Left lung (tissue), 10 donors: ENCODE results near the gene GPR183. TPM values are rescaled to one million over a fixed set of nuclear protein-coding genes. Genes with fewer than 3 reads are reported as not detected.

ENCODE experiments used
- ATAC-seq: fragments of 200-7000 bp; cut with Tn5 transposase; one replicate; pipeline ENCODE4 v1.9.1; 2020; ENCODE audit warnings: moderate library complexity
- DNase-seq, 4 donors: peaks; one replicate each; pipeline ENCODE4 v3.0.0-alpha.2; 2013 to 2020
- H3K27ac ChIP-seq, 2 donors: fragments of 200-600 bp; sonication (generic) in 1 of 2; one replicate each; pipeline versions ENCODE4 v1.5.0 to v1.8.0; 2020 to 2021
- H3K27me3 ChIP-seq, 2 donors: fragments of 200-600 bp; sonication (generic) in 1 of 2; one replicate each; pipeline versions ENCODE4 v1.5.0 to v1.8.0; 2020 to 2021
- H3K36me3 ChIP-seq, 2 donors: fragments of 200-600 bp; sonication (generic) in 1 of 2; one replicate each; pipeline versions ENCODE4 v1.5.0 to v1.8.0; 2020 to 2021
- H3K4me1 ChIP-seq, 2 donors: fragments of 200-600 bp; one replicate each; pipeline ENCODE4 v1.8.0; 2021
- H3K4me3 ChIP-seq, 2 donors: fragments of 200-600 bp; sonication (generic) in 1 of 2; one replicate each; pipeline versions ENCODE4 v1.5.0 to v1.8.0; 2020 to 2021; ENCODE audit warnings: mild to moderate bottlenecking in 1 of 2
- H3K9me3 ChIP-seq, 2 donors: fragments of 200-600 bp; sonication (generic) in 1 of 2; one replicate each; pipeline versions ENCODE4 v1.5.0 to v1.8.0; 2020 to 2021
- intact Hi-C, 2 donors: fragments of 100-400 bp; cut with DNase I; formaldehyde crosslinking; loops; one replicate each; pipeline versions ENCODE4 v1.11.2 to v1.14.2; 2022
- polyA plus RNA-seq, 6 donors: library from polyadenylated mRNA; unstranded; fragments of 120-200 nt; gene quantifications; one replicate each; pipeline ENCODE4 v1.2.1, GENCODE V29; 2013; ENCODE audit not compliant: insufficient read length in 6 of 6
- total RNA-seq, 2 donors: library from RNA; stranded (reverse); fragmentation: NEBNext Ultra II Directional; extraction: Animal tissue kit (Norgen Biotek cat#: 25700); gene quantifications; one replicate each; pipeline ENCODE4 v1.2.1, GENCODE V29; 2021
- TF ChIP-seq, protein P1 (sequence below), 2 donors: fragments of 200-600 bp; sonication (generic) in 1 of 2; IDR thresholded peaks; one replicate each; pipeline versions ENCODE4 v1.5.0 to v1.8.0; 2021; ENCODE audit warnings: antibody characterized with exemption in 2 of 2
- donor health status: DM: no; HTN: yes; CAD: no.
- donor health status: DM: no; HTN: no; CAD: no.

The GPR183 gene
- total and polyA plus RNA-seq, 8 donors: 7.4 to 11.3 (median 9.5) TPM

- H3K27me3 ChIP-seq: no peaks in the 10 kb centered on the region
- H3K27ac ChIP-seq: no peak overlapping the region
- H3K4me1 ChIP-seq: peaks cover 0 to 47% of the 10 kb centered on the region in 2 donors
- TF ChIP-seq, protein P1, sequence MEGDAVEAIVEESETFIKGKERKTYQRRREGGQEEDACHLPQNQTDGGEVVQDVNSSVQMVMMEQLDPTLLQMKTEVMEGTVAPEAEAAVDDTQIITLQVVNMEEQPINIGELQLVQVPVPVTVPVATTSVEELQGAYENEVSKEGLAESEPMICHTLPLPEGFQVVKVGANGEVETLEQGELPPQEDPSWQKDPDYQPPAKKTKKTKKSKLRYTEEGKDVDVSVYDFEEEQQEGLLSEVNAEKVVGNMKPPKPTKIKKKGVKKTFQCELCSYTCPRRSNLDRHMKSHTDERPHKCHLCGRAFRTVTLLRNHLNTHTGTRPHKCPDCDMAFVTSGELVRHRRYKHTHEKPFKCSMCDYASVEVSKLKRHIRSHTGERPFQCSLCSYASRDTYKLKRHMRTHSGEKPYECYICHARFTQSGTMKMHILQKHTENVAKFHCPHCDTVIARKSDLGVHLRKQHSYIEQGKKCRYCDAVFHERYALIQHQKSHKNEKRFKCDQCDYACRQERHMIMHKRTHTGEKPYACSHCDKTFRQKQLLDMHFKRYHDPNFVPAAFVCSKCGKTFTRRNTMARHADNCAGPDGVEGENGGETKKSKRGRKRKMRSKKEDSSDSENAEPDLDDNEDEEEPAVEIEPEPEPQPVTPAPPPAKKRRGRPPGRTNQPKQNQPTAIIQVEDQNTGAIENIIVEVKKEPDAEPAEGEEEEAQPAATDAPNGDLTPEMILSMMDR (IDR thresholded peaks at IDR 0.05): no peak
- H3K36me3 ChIP-seq: peaks cover 0 to 13% of the 10 kb centered on the region in 2 donors
- H3K9me3 ChIP-seq: no peaks in the 10 kb centered on the region
- no peak for ATAC-seq
- no peak overlapping the region for H3K4me3 ChIP-seq
- DNase-seq: no peak
- intact Hi-C loops: no loop called here
Measured at GRCh38 chr13:99290894-99291293, 16.3 kb downstream of the GPR183 start.

DNA sequence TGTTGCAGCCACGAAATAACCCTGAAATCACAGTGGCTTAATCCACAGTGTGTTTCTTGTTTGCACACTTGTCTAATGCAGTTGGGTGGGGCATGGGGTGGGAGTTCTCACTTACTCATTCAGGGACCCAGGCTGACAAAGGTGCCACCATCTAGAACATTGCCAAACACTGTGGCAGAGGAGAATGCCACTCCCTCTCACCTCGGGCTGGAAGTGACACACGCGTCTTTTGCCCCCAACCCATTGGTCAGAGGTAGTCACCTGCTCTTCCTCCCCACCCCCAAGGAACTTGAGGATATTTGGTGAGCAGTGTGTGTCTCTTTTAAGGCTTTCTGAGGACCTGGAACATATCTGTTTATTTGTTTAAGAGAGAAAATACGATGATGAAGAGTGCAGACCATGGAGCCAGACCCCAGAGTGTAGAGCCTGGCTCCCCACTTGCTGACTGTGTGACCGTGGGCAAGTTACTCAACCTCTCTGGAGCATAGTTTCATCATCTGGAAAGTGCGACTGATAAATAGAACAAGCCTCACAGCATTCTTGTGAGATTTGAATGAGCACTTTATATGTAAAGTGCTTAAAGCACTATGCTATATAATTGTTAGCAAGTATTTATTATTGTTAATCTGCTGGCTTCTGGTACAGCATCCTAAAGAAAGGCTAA, 17.4 kb downstream of the GPR183 start:
- H3K4me1 ChIP-seq: peaks cover 6 to 40% of the 10 kb centered on the region in 2 donors
- intact Hi-C loops: no loop called here
- TF ChIP-seq, protein P1 (IDR thresholded peaks at IDR 0.05): no peak
- ATAC-seq: no peak
- H3K4me3 ChIP-seq: no peak overlapping the region
- H3K9me3 ChIP-seq: no peaks in the 10 kb centered on the region
- peaks cover 0 to 3% of the 10 kb centered on the region in 2 donors for H3K36me3 ChIP-seq
- no peak for DNase-seq
- H3K27ac ChIP-seq: no peak overlapping the region
- H3K27me3 ChIP-seq: no peaks in the 10 kb centered on the region

DNA sequence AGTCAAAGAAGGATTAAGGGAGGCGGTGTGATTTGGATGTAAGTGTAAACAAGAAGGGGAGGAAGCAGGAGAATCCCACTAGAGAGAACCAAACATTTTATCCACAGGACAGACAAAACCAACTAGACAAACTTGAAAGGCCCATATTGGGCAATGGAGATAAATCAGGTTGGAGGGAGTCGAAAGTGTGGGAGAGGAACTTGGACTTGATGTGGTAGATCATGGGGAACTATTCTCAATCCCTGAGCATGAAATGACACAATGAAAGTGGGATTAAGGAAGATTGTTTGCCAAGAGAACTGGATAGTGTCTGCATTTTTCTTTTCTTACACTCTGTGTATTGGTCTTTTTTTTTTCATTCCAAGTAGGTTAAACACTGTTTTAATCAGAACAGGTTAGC, 17.9 kb downstream of the GPR183 start:
- ATAC-seq (no peak), DNase-seq (no peak)
- TF ChIP-seq, protein P1 (IDR thresholded peaks at IDR 0.05): no peak
- intact Hi-C loops: no loop called here
- Histone ChIP-seq H3K4me3 (no peak overlapping the region), H3K36me3 (no peaks in the 10 kb centered on the region), H3K27ac (no peak overlapping the region), H3K4me1 (peaks cover 6 to 45% of the 10 kb centered on the region in 2 donors), H3K27me3 (no peaks in the 10 kb centered on the region), H3K9me3 (no peaks in the 10 kb centered on the region)

- H3K36me3 ChIP-seq: no peaks in the 10 kb centered on the region
- H3K27ac ChIP-seq: peak overlapping the region in 1 of 2 donors; percentile 35
- H3K27me3 ChIP-seq: no peaks in the 10 kb centered on the region
- ATAC-seq: peak; percentile 70
- DNase-seq: no peak
- no peaks in the 10 kb centered on the region for H3K9me3 ChIP-seq
- TF ChIP-seq, protein P1 (IDR thresholded peaks at IDR 0.05): no peak
- no peak overlapping the region for H3K4me3 ChIP-seq
- intact Hi-C loops: no loop called here
- peaks cover 8 to 51% of the 10 kb centered on the region in 2 donors for H3K4me1 ChIP-seq
Measured at GRCh38 chr13:99288089-99288488, 19.1 kb downstream of the GPR183 start.

GRCh38 chr13:99287551-99287950, 19.6 kb downstream of the GPR183 start:
- TF ChIP-seq, protein P1 (IDR thresholded peaks at IDR 0.05): no peak
- Histone ChIP-seq H3K4me3 (no peak overlapping the region), H3K27me3 (no peaks in the 10 kb centered on the region), H3K27ac (no peak overlapping the region), H3K4me1 (peaks cover 14 to 52% of the 10 kb centered on the region in 2 donors), H3K9me3 (no peaks in the 10 kb centered on the region), H3K36me3 (no peaks in the 10 kb centered on the region)
- intact Hi-C loops: no loop called here
- no peak for ATAC-seq
- no peak for DNase-seq
